Uterus (tissue), 4 donors: ENCODE data around the gene STX11. TPM values are rescaled to one million over a fixed set of nuclear protein-coding genes. Genes with fewer than 3 reads are reported as not detected.

Experiments
- DNase-seq, 2 donors: peaks; one replicate each; pipeline ENCODE4 v3.0.0-alpha.2; 2019 to 2020
- H3K27ac ChIP-seq, 2 donors: fragments of 200-600 bp; sonication (generic); 1 replicate in 1 of 2; 2 replicates in 1 of 2; pipeline ENCODE4 v1.5.1; 2016 to 2018
- H3K27me3 ChIP-seq, 2 donors: fragments of 200-600 bp; sonication (generic); one replicate each; pipeline ENCODE4 v1.5.1; 2018 to 2019; ENCODE audit warnings: control low read depth in 1 of 2
- H3K36me3 ChIP-seq, 2 donors: fragments of 200-600 bp; sonication (generic); one replicate each; pipeline ENCODE4 v1.5.1; 2019; ENCODE audit warnings: control low read depth in 1 of 2
- H3K4me1 ChIP-seq, 2 donors: fragments of 200-600 bp; sonication (generic); one replicate each; pipeline ENCODE4 v1.5.1; 2018 to 2019; ENCODE audit warnings: control low read depth in 1 of 2
- H3K4me3 ChIP-seq, 2 donors: fragments of 200-600 bp; sonication (generic); 1 replicate in 1 of 2; 2 replicates in 1 of 2; pipeline ENCODE4 v1.5.1; 2018 to 2019; ENCODE audit warnings: mild to moderate bottlenecking in 1 of 2
- H3K9me3 ChIP-seq, 2 donors: fragments of 200-600 bp; sonication (generic); one replicate each; pipeline ENCODE4 v1.5.1; 2019; ENCODE audit warnings: control low read depth in 1 of 2
- POLR2A ChIP-seq, 2 donors: fragments of 450-650 bp; IDR thresholded peaks; one replicate each; pipeline ENCODE4 v1.6.1; 2016; ENCODE audit warnings: antibody characterized with exemption in 2 of 2, mild to moderate bottlenecking in 1 of 2, moderate library complexity in 1 of 2
- intact Hi-C: fragments of 100-400 bp; cut with DNase I; formaldehyde crosslinking; loops from one replicate; pipeline ENCODE4 v1.15.1; 2023; ENCODE audit warnings: low total_unique reads
- total RNA-seq, 4 donors: library from RNA; depleted of rRNA in 3 of 4; stranded (reverse); fragments of >200 nt in 3 of 4; gene quantifications; one replicate each; pipeline versions ENCODE4 v1.1.0 to v1.2.4, GENCODE V29; 2014 to 2023
- TF ChIP-seq, protein P1 (sequence below), 4 experiments: fragments of 200-600 bp in 2 of 4; fragments of 450-650 bp in 2 of 4; sonication (generic) in 2 of 4; IDR thresholded peaks; one replicate each; pipeline ENCODE4 v1.5.1; 2016 to 2019; ENCODE audit warnings: antibody characterized with exemption in 4 of 4, mild to moderate bottlenecking in 2 of 4, moderate library complexity in 1 of 4
- donor health status: DM: yes; HTN: yes; CAD: no.

Gene STX11
- total RNA-seq, 4 donors from 2014 or later: 0.77 to 6.2 (median 1.9) TPM

DNA sequence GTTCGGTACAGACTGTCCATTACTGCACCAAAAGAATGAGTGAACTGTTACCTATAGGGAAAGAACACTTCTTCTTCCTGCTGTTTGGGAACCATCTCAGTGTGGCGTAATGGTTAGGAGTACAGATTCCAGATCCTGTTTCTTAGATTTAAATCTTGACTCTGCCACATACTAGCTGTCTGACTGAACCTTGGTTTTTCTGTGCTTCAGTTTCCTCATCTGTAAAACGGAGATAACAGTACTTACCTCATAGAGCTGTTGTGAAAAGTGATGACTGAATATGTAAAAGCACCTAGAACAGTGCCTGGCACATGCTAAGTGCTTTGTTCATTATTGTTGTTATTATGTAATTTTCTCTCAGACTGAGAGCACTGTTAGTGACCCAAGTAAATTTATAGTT lies 39.8 kb downstream of the STX11 start:
- DNase-seq: no peak
- no peak for TF ChIP-seq POLR2A (IDR thresholded peaks at IDR 0.05)
- TF ChIP-seq, protein P1, sequence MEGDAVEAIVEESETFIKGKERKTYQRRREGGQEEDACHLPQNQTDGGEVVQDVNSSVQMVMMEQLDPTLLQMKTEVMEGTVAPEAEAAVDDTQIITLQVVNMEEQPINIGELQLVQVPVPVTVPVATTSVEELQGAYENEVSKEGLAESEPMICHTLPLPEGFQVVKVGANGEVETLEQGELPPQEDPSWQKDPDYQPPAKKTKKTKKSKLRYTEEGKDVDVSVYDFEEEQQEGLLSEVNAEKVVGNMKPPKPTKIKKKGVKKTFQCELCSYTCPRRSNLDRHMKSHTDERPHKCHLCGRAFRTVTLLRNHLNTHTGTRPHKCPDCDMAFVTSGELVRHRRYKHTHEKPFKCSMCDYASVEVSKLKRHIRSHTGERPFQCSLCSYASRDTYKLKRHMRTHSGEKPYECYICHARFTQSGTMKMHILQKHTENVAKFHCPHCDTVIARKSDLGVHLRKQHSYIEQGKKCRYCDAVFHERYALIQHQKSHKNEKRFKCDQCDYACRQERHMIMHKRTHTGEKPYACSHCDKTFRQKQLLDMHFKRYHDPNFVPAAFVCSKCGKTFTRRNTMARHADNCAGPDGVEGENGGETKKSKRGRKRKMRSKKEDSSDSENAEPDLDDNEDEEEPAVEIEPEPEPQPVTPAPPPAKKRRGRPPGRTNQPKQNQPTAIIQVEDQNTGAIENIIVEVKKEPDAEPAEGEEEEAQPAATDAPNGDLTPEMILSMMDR (IDR thresholded peaks at IDR 0.05): no peak
- H3K27me3 ChIP-seq: no peaks in the 10 kb centered on the region
- H3K27ac ChIP-seq: no peak overlapping the region
- no peaks in the 10 kb centered on the region for H3K36me3 ChIP-seq
- intact Hi-C loops: no loop called here
- H3K9me3 ChIP-seq: no peaks in the 10 kb centered on the region
- no peak overlapping the region for H3K4me3 ChIP-seq
- no peaks in the 10 kb centered on the region for H3K4me1 ChIP-seq

GRCh38 chr6:144190593-144190992 lies 40.3 kb downstream of the STX11 start:
- H3K4me1 ChIP-seq: no peaks in the 10 kb centered on the region
- no peak overlapping the region for H3K27ac ChIP-seq
- no peaks in the 10 kb centered on the region for H3K36me3 ChIP-seq
- H3K27me3 ChIP-seq: no peaks in the 10 kb centered on the region
- peak; percentile 23 to 39 for DNase-seq
- TF ChIP-seq, protein P1 (IDR thresholded peaks at IDR 0.05): no peak
- TF ChIP-seq POLR2A (IDR thresholded peaks at IDR 0.05): no peak
- no peaks in the 10 kb centered on the region for H3K9me3 ChIP-seq
- no peak overlapping the region for H3K4me3 ChIP-seq
- intact Hi-C loops: no loop called here

DNA sequence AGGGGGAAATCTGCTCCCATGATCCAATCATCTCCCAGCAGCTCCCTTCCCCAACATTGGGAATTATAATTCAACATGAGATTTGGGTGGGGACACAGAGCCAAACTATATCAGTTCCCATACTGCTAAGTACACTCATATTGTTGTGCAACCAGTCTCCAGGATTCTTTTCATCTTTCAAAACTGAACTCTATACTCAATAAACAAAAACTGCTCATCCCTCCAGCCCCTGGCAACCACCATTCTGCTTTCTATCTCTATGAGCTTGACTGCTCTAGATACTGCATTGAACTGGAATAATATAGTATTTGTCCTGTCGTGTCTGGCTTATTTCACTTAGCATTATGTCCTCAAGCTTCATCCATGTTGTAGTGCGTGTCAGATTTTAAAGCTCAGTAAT lies 42.9 kb downstream of the STX11 start:
- H3K27ac ChIP-seq: no peak overlapping the region
- H3K4me1 ChIP-seq: no peaks in the 10 kb centered on the region
- H3K36me3 ChIP-seq: no peaks in the 10 kb centered on the region
- no peaks in the 10 kb centered on the region for H3K9me3 ChIP-seq
- no peaks in the 10 kb centered on the region for H3K27me3 ChIP-seq
- intact Hi-C loops: no loop called here
- TF ChIP-seq, protein P1 (IDR thresholded peaks at IDR 0.05): no peak
- TF ChIP-seq POLR2A (IDR thresholded peaks at IDR 0.05): no peak
- no peak for DNase-seq
- no peak overlapping the region for H3K4me3 ChIP-seq

- Histone ChIP-seq H3K4me1 (no peaks in the 10 kb centered on the region), H3K9me3 (no peaks in the 10 kb centered on the region), H3K27ac (no peak overlapping the region), H3K27me3 (no peaks in the 10 kb centered on the region), H3K4me3 (no peak overlapping the region), H3K36me3 (no peaks in the 10 kb centered on the region)
- intact Hi-C loops: no loop called here
- DNase-seq: no peak
- TF ChIP-seq, protein P1 (IDR thresholded peaks at IDR 0.05): no peak
- TF ChIP-seq POLR2A (IDR thresholded peaks at IDR 0.05): no peak
Measured at GRCh38 chr6:144194293-144194810, 44.0 kb downstream of the STX11 start.

GRCh38 chr6:144195671-144196270 lies 45.5 kb downstream of the STX11 start:
- H3K36me3 ChIP-seq: no peaks in the 10 kb centered on the region
- intact Hi-C loops: no loop called here
- H3K4me1 ChIP-seq: no peaks in the 10 kb centered on the region
- H3K9me3 ChIP-seq: no peaks in the 10 kb centered on the region
- H3K27me3 ChIP-seq: no peaks in the 10 kb centered on the region
- TF ChIP-seq, protein P1 (IDR thresholded peaks at IDR 0.05): no peak
- no peak for TF ChIP-seq POLR2A (IDR thresholded peaks at IDR 0.05)
- H3K4me3 ChIP-seq: no peak overlapping the region
- no peak for DNase-seq
- H3K27ac ChIP-seq: no peak overlapping the region
